Ishikawa (cell line): ENCODE measurements around the gene FBLN1.
A peak's percentile ranks its signal among the peaks of the same experiment; 100 is the strongest.

ENCODE experiments used
- CEBPB ChIP-seq: IDR thresholded peaks from 2 replicates; pipeline ENCODE4 v1.6.1; 2012
- CREB1 ChIP-seq: IDR thresholded peaks from 2 replicates; pipeline ENCODE4 v1.6.1; 2012; ENCODE audit warnings: low read depth
- EGR1 ChIP-seq: IDR thresholded peaks from 2 replicates; pipeline ENCODE4 v1.6.1; 2012
- EP300 ChIP-seq: IDR thresholded peaks from 2 replicates; pipeline ENCODE4 v1.6.1; 2012; ENCODE audit warnings: borderline replicate concordance
- FOXM1 ChIP-seq: IDR thresholded peaks from 2 replicates; pipeline ENCODE4 v1.6.1; 2012; ENCODE audit warnings: low read depth, borderline replicate concordance
- NFIC ChIP-seq: IDR thresholded peaks from 2 replicates; pipeline ENCODE4 v1.6.1; 2012
- RAD21 ChIP-seq: IDR thresholded peaks from 2 replicates; pipeline ENCODE4 v1.6.1; 2012; ENCODE audit warnings: low read depth
- TAF1 ChIP-seq: IDR thresholded peaks from 2 replicates; pipeline ENCODE4 v1.6.1; 2012; ENCODE audit warnings: low read depth, mild to moderate bottlenecking
- TCF12 ChIP-seq: IDR thresholded peaks from 2 replicates; pipeline ENCODE4 v1.6.1; 2012; ENCODE audit warnings: low read depth
- TEAD4 ChIP-seq: IDR thresholded peaks from 2 replicates; pipeline ENCODE4 v1.6.1; 2012
- YY1 ChIP-seq: IDR thresholded peaks from 2 replicates; pipeline ENCODE4 v1.6.1; 2012; ENCODE audit warnings: low read depth
- ZBTB7A ChIP-seq: IDR thresholded peaks from 2 replicates; pipeline ENCODE4 v1.6.1; 2012; ENCODE audit warnings: low read depth
- TF ChIP-seq, protein P1 (sequence below): IDR thresholded peaks from 2 replicates; pipeline ENCODE4 v1.6.1; 2012
- TF ChIP-seq, protein P2 (sequence below): IDR thresholded peaks from 2 replicates; pipeline ENCODE4 v1.6.1; 2012; ENCODE audit warnings: low read depth, mild to moderate bottlenecking
- TF ChIP-seq, protein P3 (sequence below): IDR thresholded peaks from 2 replicates; pipeline ENCODE4 v1.6.1; 2012

Gene FBLN1

DNA sequence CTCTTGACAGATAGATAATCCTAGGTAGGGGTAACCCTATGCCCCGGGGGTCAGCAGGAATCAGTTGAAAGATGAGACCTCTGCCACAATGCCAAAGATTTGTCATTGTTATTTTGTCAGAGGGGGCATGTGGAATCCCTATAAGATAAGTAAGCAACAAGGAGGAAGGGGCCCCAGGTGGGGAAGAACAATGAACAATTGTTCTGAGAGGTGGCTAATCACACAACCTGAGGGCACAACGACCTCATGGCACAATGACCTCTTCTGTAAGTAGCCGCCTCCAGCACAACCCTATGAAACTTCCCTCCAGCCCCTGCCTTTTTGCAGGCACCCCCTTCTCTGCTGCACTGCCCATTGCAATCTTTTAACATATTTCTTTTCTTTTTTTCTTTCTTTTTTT is 11.8 kb upstream of the FBLN1 start:
- TF ChIP-seq, protein P1, sequence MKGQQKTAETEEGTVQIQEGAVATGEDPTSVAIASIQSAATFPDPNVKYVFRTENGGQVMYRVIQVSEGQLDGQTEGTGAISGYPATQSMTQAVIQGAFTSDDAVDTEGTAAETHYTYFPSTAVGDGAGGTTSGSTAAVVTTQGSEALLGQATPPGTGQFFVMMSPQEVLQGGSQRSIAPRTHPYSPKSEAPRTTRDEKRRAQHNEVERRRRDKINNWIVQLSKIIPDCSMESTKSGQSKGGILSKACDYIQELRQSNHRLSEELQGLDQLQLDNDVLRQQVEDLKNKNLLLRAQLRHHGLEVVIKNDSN, result no peak
- TF ChIP-seq CEBPB (no peak), YY1 (no peak), EP300 (peak; percentile 41; the same call in 1 of the 2 replicates), TAF1 (no peak)

GRCh38 chr22:45491841-45492240 is 10.8 kb upstream of the FBLN1 start:
- TF ChIP-seq CREB1, result no peak
- no peak for TF ChIP-seq RAD21
- TF ChIP-seq TAF1, result no peak
- TF ChIP-seq, protein P2, sequence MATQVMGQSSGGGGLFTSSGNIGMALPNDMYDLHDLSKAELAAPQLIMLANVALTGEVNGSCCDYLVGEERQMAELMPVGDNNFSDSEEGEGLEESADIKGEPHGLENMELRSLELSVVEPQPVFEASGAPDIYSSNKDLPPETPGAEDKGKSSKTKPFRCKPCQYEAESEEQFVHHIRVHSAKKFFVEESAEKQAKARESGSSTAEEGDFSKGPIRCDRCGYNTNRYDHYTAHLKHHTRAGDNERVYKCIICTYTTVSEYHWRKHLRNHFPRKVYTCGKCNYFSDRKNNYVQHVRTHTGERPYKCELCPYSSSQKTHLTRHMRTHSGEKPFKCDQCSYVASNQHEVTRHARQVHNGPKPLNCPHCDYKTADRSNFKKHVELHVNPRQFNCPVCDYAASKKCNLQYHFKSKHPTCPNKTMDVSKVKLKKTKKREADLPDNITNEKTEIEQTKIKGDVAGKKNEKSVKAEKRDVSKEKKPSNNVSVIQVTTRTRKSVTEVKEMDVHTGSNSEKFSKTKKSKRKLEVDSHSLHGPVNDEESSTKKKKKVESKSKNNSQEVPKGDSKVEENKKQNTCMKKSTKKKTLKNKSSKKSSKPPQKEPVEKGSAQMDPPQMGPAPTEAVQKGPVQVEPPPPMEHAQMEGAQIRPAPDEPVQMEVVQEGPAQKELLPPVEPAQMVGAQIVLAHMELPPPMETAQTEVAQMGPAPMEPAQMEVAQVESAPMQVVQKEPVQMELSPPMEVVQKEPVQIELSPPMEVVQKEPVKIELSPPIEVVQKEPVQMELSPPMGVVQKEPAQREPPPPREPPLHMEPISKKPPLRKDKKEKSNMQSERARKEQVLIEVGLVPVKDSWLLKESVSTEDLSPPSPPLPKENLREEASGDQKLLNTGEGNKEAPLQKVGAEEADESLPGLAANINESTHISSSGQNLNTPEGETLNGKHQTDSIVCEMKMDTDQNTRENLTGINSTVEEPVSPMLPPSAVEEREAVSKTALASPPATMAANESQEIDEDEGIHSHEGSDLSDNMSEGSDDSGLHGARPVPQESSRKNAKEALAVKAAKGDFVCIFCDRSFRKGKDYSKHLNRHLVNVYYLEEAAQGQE, result no peak

DNA sequence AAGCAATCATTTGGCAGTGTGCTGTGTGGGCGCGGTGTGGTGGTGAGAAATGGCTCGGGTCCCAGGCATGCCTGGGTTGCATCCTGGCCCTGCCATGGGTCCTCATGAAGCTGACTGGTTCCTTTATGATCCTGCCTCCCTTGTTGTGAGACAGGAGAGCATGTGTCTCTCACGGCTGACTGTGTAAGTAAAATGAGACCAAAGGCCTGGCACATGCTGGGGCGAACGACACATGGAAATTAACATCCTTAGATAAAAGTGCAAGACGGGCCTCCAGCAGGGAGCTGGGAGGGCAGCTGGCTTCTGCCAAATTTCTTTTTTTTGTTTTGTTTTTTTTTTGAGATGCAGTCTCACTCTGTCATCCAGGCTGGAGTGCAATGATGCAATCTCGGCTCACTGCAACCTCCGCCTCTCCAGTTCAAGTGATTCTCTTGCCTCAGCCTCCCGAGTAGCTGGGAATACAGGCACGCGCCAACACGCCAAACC is 9.4 kb upstream of the FBLN1 start:
- TF ChIP-seq CEBPB, result peak; percentile 73
- TF ChIP-seq, protein P3, sequence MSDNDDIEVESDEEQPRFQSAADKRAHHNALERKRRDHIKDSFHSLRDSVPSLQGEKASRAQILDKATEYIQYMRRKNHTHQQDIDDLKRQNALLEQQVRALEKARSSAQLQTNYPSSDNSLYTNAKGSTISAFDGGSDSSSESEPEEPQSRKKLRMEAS, result peak; percentile 71
- TF ChIP-seq YY1, result no peak
- TF ChIP-seq NFIC, result peak; percentile 68
- no peak for TF ChIP-seq CREB1
- peak; percentile 46; the same call in 1 of the 2 replicates for TF ChIP-seq EP300
- no peak for TF ChIP-seq EGR1
- 0 out of 2 replicates have a peak, but pooled peaks have one; percentile 28 for TF ChIP-seq TCF12
- TF ChIP-seq RAD21, result no peak
- TF ChIP-seq, protein P1, result no peak
- TF ChIP-seq ZBTB7A, result no peak

- TF ChIP-seq TAF1, result no peak
- TF ChIP-seq, protein P3, result peak; percentile 94
- TF ChIP-seq CREB1, result no peak
- TF ChIP-seq, protein P2, result no peak
- peak; percentile 86 for TF ChIP-seq ZBTB7A
- no peak for TF ChIP-seq EGR1
- peak; percentile 91 for TF ChIP-seq FOXM1
- peak; percentile 72 for TF ChIP-seq NFIC
- no peak for TF ChIP-seq RAD21
- TF ChIP-seq YY1, result no peak
- TF ChIP-seq, protein P1, result peak; percentile 46; the same call in 1 of the 2 replicates
- TF ChIP-seq TCF12, result peak; percentile 97
- peak; percentile 96 for TF ChIP-seq EP300
- TF ChIP-seq TEAD4, result peak; percentile 89
- TF ChIP-seq CEBPB, result no peak
Measured at GRCh38 chr22:45496451-45496941, 6.2 kb upstream of the FBLN1 start.

DNA sequence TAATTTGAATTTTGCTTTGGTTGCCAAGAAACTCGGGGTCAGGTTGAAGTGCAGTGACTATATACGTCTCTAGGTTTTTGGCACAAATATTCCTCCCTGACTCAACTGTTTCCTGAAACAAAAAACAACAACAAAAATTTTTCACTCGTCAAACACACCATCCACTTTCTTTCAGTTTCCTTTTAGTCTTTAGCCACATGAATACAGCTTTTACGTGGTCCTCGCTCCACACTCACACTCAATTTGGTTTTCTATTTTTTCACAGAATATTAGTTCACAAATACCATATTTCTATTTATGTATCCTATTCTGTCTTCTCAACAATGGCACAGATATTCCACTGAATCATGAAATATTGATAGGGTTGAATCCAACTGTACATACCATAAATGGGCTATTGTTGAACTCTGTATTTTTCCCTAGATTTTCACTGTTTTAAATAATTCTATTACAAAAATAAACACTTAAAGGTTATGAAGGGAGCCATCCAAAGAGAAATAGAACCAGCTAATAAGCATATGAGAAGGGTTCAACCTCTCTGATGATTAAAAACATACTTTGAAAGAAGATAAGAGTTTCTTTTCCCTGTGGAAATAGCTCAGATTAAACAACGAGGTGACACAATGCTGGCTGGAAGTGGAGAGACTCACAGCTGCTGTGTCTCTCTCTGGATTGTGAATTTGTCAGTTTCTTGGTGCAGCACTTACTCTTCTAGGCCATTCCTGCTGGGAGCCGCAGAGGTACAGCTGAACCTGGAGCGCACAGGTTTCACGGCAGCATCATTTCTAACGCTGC is 5.1 kb upstream of the FBLN1 start:
- TF ChIP-seq ZBTB7A (no peak), TEAD4 (no peak)

DNA sequence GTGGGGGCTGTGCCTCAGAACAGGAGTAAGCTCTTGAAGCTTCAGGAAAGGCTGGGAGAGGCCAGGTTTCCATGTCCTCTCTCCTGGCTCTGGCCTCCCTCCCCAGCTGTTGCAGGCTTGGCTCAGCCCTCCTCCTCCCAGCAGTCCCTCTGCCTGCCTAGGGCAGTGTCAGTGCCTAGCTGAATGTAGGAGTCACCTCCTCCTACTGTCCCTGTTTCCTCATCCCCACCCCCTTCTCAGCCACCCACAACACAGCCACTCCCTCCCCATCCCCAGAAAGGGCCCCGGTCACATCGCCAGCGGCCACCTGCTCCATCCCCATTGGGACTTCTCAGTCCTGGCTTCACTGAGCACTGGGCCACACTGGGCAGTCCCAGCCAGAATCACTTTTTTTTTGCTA is 2.9 kb upstream of the FBLN1 start:
- TF ChIP-seq TAF1 (no peak), TEAD4 (no peak)
